Measurements from ENCODE around the gene TRDMT1. TPM values are rescaled to one million over a fixed set of nuclear protein-coding genes. Genes with fewer than 3 reads are reported as not detected.

Gene TRDMT1
- total RNA-seq, 1 donor from 2014 or later, result 14.4 TPM

- peak; percentile 94 for DNase-seq
Observed at GRCh38 chr10:17229967-17230682, 28.7 kb upstream of the TRDMT1 start.

GRCh38 chr10:17229717-17229966, 28.2 kb upstream of the TRDMT1 start:
- DNase-seq, result no peak

GRCh38 chr10:17229016-17229716, 27.7 kb upstream of the TRDMT1 start:
- peak; percentile 97 for DNase-seq

- peak; percentile 93 for DNase-seq
Observed at GRCh38 chr10:17228091-17229015, 26.9 kb upstream of the TRDMT1 start, which contains the start of gene VIM. Gene VIM, plus strand, starts transcription at chr10:17228241. Its CDS starts 1,182 bp downstream, at chr10:17229423.

- peak; percentile 56 for DNase-seq
Observed at GRCh38 chr10:17227367-17228090, 26.1 kb upstream of the TRDMT1 start.

GRCh38 chr10:17226891-17227303, 25.4 kb upstream of the TRDMT1 start:
- no peak for DNase-seq

- no peak for DNase-seq
Observed at GRCh38 chr10:17225808-17226207, 24.3 kb upstream of the TRDMT1 start.

GRCh38 chr10:17222329-17222728, 20.9 kb upstream of the TRDMT1 start:
- DNase-seq, result no peak

- DNase-seq, result no peak
Observed at GRCh38 chr10:17220652-17221100, 19.2 kb upstream of the TRDMT1 start.

- peak; percentile 57 for DNase-seq
Observed at GRCh38 chr10:17219024-17219423, 17.6 kb upstream of the TRDMT1 start.

- no peak for DNase-seq
Observed at GRCh38 chr10:17217631-17218232, 16.3 kb upstream of the TRDMT1 start.

- DNase-seq, result no peak
Observed at GRCh38 chr10:17216901-17217395, 15.5 kb upstream of the TRDMT1 start.

GRCh38 chr10:17216217-17216900, 14.9 kb upstream of the TRDMT1 start:
- DNase-seq, result no peak

GRCh38 chr10:17215782-17216122, 14.3 kb upstream of the TRDMT1 start:
- DNase-seq, result no peak

- peak; percentile 72 for DNase-seq
Observed at GRCh38 chr10:17214971-17215781, 13.7 kb upstream of the TRDMT1 start.

GRCh38 chr10:17214526-17214925, 13.1 kb upstream of the TRDMT1 start:
- no peak for DNase-seq

- DNase-seq, result no peak
Observed at GRCh38 chr10:17213646-17214349, 12.3 kb upstream of the TRDMT1 start.

- DNase-seq, result no peak
Observed at GRCh38 chr10:17212802-17213221, 11.3 kb upstream of the TRDMT1 start.

- no peak for DNase-seq
Observed at GRCh38 chr10:17210361-17210760, 8.9 kb upstream of the TRDMT1 start.
